SU-DHL-6 (cell line): ENCODE measurements around the gene ITSN2.

Experiments
- EZH2phosphoT487 ChIP-seq: fragments of 200-600 bp; sonication (generic), shearing (Covaris generic); conservative IDR thresholded peaks from 2 replicates; pipeline ENCODE4 v1.6.1; 2018; ENCODE audit warnings: mild to moderate bottlenecking, antibody characterized with exemption, low read length, moderate library complexity, mixed read lengths
- TF ChIP-seq, protein P1 (sequence below): fragments of 200-600 bp; sonication (generic); IDR thresholded peaks from one replicate; pipeline ENCODE4 v1.5.1; 2017; ENCODE audit warnings: antibody characterized with exemption, mild to moderate bottlenecking, low read length, moderate library complexity; ENCODE audit not compliant: insufficient read depth, poor library complexity, severe bottlenecking

DNA sequence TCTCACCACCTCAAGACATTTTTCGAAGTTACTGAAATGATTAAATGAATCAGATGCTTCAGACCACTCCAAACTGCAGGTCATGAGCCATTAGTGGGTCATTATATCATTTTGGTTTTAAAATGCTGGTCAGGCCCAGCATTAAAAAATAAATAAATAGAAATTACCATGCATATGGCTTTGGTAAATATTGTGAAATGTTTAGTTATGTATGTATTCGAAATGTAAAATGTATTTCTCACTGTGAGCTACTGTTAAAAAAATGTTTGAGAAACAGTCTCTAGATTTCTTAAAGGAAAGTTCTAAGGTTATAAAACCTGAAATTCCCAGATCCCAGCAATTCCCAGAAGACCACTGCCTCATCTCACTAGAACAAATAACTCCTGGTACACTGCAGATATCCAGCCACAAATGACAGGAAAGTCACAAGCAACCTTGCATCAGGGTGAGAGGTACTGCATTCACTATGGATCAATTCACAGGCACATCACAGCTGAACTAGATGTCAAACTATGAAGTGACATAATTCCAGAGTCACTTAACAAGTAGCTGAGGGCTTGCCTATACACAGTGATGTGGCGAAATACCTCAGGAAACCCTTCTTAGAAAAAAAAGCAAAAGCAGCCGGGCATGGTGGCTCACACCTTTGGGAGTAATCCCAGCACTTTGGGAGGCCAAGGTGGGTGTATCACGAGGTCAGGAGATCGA lies 138.8 kb downstream of the ITSN2 start:
- no peak for TF ChIP-seq EZH2phosphoT487
- TF ChIP-seq, protein P1, sequence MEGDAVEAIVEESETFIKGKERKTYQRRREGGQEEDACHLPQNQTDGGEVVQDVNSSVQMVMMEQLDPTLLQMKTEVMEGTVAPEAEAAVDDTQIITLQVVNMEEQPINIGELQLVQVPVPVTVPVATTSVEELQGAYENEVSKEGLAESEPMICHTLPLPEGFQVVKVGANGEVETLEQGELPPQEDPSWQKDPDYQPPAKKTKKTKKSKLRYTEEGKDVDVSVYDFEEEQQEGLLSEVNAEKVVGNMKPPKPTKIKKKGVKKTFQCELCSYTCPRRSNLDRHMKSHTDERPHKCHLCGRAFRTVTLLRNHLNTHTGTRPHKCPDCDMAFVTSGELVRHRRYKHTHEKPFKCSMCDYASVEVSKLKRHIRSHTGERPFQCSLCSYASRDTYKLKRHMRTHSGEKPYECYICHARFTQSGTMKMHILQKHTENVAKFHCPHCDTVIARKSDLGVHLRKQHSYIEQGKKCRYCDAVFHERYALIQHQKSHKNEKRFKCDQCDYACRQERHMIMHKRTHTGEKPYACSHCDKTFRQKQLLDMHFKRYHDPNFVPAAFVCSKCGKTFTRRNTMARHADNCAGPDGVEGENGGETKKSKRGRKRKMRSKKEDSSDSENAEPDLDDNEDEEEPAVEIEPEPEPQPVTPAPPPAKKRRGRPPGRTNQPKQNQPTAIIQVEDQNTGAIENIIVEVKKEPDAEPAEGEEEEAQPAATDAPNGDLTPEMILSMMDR, result no peak
